ENCODE results near the gene MARS2.
"Not testable (repeated sequence)": the region's sequence is repeated elsewhere in the genome, so short reads cannot be mapped to it uniquely, and the experiment has no call there.

The MARS2 gene

GRCh38 chr2:197709140-197709539, 4.0 kb downstream of the MARS2 start:
- H3K27ac Mint-ChIP-seq (ENCODE audit: low read depth); H3K9me3 Mint-ChIP-seq; DNase-seq (ENCODE audit: low spot score in 2 of 2); ATAC-seq (replicated peaks; ENCODE audit: extremely low read depth, poor library complexity, severe bottlenecking); H3K27me3 Mint-ChIP-seq: not testable (repeated sequence)
- Mint-ChIP-seq H3K36me3 (ENCODE audit: insufficient read depth) (peaks cover 19% of the 10 kb centered on the region), H3K4me1 (peaks cover 59% of the 10 kb centered on the region), H3K4me3 (peak overlapping the region; percentile 4)

DNA sequence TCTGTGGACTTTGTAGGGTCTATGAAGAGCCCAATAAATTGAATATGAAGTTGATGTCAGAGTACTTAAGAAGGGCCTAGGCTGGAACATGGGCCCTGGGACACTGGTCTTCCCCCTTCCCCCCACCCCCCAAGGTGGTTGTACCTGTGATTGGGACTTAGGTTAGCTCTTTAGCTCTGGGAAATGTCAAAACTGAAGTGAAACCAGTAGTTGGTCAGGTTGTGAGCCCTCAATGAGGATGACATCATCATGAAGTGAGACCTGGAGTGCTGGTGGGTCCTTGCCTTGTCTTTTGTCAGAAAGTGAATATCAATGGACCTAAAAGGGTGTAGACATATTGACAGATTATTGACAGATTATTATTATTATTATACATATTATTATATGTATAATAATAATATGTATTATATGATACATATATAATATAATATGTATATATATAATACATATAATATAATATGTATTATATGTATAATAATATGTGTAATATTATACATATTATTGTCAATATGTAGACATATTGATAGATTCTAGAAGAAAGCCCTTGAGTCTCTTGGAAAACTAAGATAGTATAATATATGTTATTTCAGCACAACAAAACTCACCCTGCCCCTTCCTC, 5.4 kb downstream of the MARS2 start:
- Mint-ChIP-seq H3K4me1 (peaks cover 55% of the 10 kb centered on the region), H3K36me3 (ENCODE audit: insufficient read depth) (peaks cover 11% of the 10 kb centered on the region), H3K27me3 (no peaks in the 10 kb centered on the region), H3K27ac (ENCODE audit: low read depth) (no peak overlapping the region), H3K4me3 (no peak overlapping the region), H3K9me3 (no peaks in the 10 kb centered on the region)
- ATAC-seq (replicated peaks; ENCODE audit: extremely low read depth, poor library complexity, severe bottlenecking) (no peak), DNase-seq (ENCODE audit: low spot score in 2 of 2) (no peak)

- Mint-ChIP-seq H3K9me3 (no peaks in the 10 kb centered on the region), H3K27me3 (no peaks in the 10 kb centered on the region), H3K27ac (ENCODE audit: low read depth) (no peak overlapping the region), H3K4me1 (peaks cover 48% of the 10 kb centered on the region), H3K4me3 (no peak overlapping the region), H3K36me3 (ENCODE audit: insufficient read depth) (peaks cover 7% of the 10 kb centered on the region)
- ATAC-seq (replicated peaks; ENCODE audit: extremely low read depth, poor library complexity, severe bottlenecking) (no peak), DNase-seq (ENCODE audit: low spot score in 2 of 2) (no peak)
Measured at GRCh38 chr2:197711578-197711977, 6.4 kb downstream of the MARS2 start.

GRCh38 chr2:197713271-197713670, 8.1 kb downstream of the MARS2 start:
- peaks cover 4% of the 10 kb centered on the region for H3K36me3 Mint-ChIP-seq (ENCODE audit: insufficient read depth)
- peaks cover 34% of the 10 kb centered on the region for H3K4me1 Mint-ChIP-seq
- no peak for ATAC-seq (replicated peaks; ENCODE audit: extremely low read depth, poor library complexity, severe bottlenecking)
- no peak overlapping the region for H3K27ac Mint-ChIP-seq (ENCODE audit: low read depth)
- no peak overlapping the region for H3K4me3 Mint-ChIP-seq
- no peak for DNase-seq (ENCODE audit: low spot score in 2 of 2)
- no peaks in the 10 kb centered on the region for H3K27me3 Mint-ChIP-seq
- H3K9me3 Mint-ChIP-seq, result no peaks in the 10 kb centered on the region

DNA sequence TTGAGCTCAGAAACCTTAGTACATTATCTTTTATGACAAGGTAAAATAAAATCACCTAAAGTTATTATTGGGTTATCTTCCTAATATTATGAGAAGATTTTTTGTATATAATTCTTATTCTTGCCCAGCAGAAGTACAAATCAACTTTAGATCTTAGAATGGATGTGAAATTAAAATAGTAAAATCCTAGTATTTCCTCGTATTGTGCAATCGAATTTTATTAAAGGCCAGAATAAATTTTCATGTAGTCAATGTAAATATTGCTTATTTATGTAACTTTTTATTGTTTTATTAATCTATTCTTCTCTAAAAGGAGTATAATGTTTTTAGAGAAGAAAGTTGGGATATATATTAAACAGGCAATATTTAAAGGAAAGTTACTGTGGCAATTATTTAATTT, 12.7 kb downstream of the MARS2 start:
- H3K27ac Mint-ChIP-seq (ENCODE audit: low read depth), result no peak overlapping the region
- H3K4me1 Mint-ChIP-seq, result peaks cover 11% of the 10 kb centered on the region
- no peak overlapping the region for H3K4me3 Mint-ChIP-seq
- ATAC-seq (replicated peaks; ENCODE audit: extremely low read depth, poor library complexity, severe bottlenecking) (no peak), DNase-seq (ENCODE audit: low spot score in 2 of 2) (no peak)
- H3K27me3 Mint-ChIP-seq, result no peaks in the 10 kb centered on the region
- H3K36me3 Mint-ChIP-seq (ENCODE audit: insufficient read depth), result no peaks in the 10 kb centered on the region
- no peaks in the 10 kb centered on the region for H3K9me3 Mint-ChIP-seq

GRCh38 chr2:197727011-197727410, 21.8 kb downstream of the MARS2 start:
- Mint-ChIP-seq H3K9me3 (no peaks in the 10 kb centered on the region), H3K27ac (ENCODE audit: low read depth) (no peak overlapping the region), H3K4me3 (no peak overlapping the region), H3K27me3 (peaks cover 10% of the 10 kb centered on the region), H3K36me3 (ENCODE audit: insufficient read depth) (peaks cover 2% of the 10 kb centered on the region), H3K4me1 (no peaks in the 10 kb centered on the region)
- ATAC-seq (replicated peaks; ENCODE audit: extremely low read depth, poor library complexity, severe bottlenecking) (no peak), DNase-seq (ENCODE audit: low spot score in 2 of 2) (no peak)

- H3K27me3 Mint-ChIP-seq; H3K9me3 Mint-ChIP-seq; H3K4me1 Mint-ChIP-seq; DNase-seq (ENCODE audit: low spot score in 2 of 2); H3K27ac Mint-ChIP-seq (ENCODE audit: low read depth); H3K36me3 Mint-ChIP-seq (ENCODE audit: insufficient read depth); ATAC-seq (replicated peaks; ENCODE audit: extremely low read depth, poor library complexity, severe bottlenecking); H3K4me3 Mint-ChIP-seq: not testable (repeated sequence)
Measured at GRCh38 chr2:197728555-197729544, 23.7 kb downstream of the MARS2 start.

DNA sequence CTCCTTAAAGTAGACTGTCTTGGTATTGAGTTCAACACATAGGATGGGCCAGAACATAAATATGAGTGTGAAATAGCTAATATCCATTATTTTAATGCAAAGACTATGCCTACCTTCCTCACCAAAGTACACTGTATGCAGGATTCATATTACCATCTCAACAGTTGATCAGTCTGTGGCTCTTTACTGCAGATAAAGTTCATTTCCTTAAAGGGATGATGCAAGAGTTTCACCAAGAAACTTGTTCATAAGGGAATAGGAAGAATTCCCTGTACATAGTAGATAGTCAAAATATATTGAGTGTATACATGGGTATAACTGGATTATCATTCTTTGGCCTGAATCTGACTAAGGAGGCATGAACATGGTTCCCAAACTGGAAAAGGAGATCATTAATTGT, 35.0 kb downstream of the MARS2 start:
- ATAC-seq (replicated peaks; ENCODE audit: extremely low read depth, poor library complexity, severe bottlenecking), result no peak
- no peak overlapping the region for H3K4me3 Mint-ChIP-seq
- no peaks in the 10 kb centered on the region for H3K4me1 Mint-ChIP-seq
- no peak for DNase-seq (ENCODE audit: low spot score in 2 of 2)
- H3K9me3 Mint-ChIP-seq, result no peaks in the 10 kb centered on the region
- H3K36me3 Mint-ChIP-seq (ENCODE audit: insufficient read depth), result no peaks in the 10 kb centered on the region
- H3K27me3 Mint-ChIP-seq, result peaks cover 35% of the 10 kb centered on the region
- H3K27ac Mint-ChIP-seq (ENCODE audit: low read depth), result no peak overlapping the region

Data from central memory CD8-positive, alpha-beta T cell (primary cell).